HepG2 (cell line): ENCODE measurements around the gene RBM34. TPM values are rescaled to one million over a fixed set of nuclear protein-coding genes. Genes with fewer than 3 reads are reported as not detected.

Source experiments
- AGO1 ChIP-seq: fragments of 200-400 bp; formaldehyde crosslinking; IDR thresholded peaks from 2 replicates; pipeline ENCODE4 v1.6.1; 2017; ENCODE audit warnings: mild to moderate bottlenecking, low read depth, low read length, moderate library complexity; ENCODE audit not compliant: poor library complexity, severe bottlenecking
- BCL6 ChIP-seq: IDR thresholded peaks from 2 replicates; pipeline ENCODE4 v1.6.1; 2016; ENCODE audit warnings: missing genetic modification reagents, missing compliant biosample characterization
- BRCA1 ChIP-seq: sonication (generic); formaldehyde crosslinking; IDR thresholded peaks from 2 replicates; pipeline ENCODE4 v1.4.0; 2020; ENCODE audit warnings: missing genetic modification reagents
- CREBL2 ChIP-seq: sonication (generic); formaldehyde crosslinking; IDR thresholded peaks from 2 replicates; pipeline ENCODE4 v1.8.1; 2023; ENCODE audit warnings: missing genetic modification reagents, mild to moderate bottlenecking, borderline replicate concordance
- GLI4 ChIP-seq: sonication (generic); formaldehyde crosslinking; IDR thresholded peaks from 2 replicates; pipeline ENCODE4 v1.5.1; 2020; ENCODE audit warnings: missing genetic modification reagents, mild to moderate bottlenecking, moderate library complexity, borderline replicate concordance
- PBX2 ChIP-seq: IDR thresholded peaks from 2 replicates; pipeline ENCODE4 v1.6.1; 2016; ENCODE audit warnings: control low read depth
- PRPF4 ChIP-seq: fragments of 200-400 bp; formaldehyde crosslinking; IDR thresholded peaks from 2 replicates; pipeline ENCODE4 v1.6.1; 2016; ENCODE audit warnings: low read length, low read depth; ENCODE audit not compliant: poor library complexity, severe bottlenecking
- SMARCC2 ChIP-seq: fragments of 450-650 bp; IDR thresholded peaks from 2 replicates; pipeline ENCODE4 v1.6.1; 2017; ENCODE audit warnings: antibody characterized with exemption, mild to moderate bottlenecking
- SOX6 ChIP-seq, 2 experiments: fragments of 450-650 bp in 1 of 2; sonication (generic) in 1 of 2; formaldehyde crosslinking in 1 of 2; IDR thresholded peaks; 2 replicates each; pipeline versions ENCODE4 v1.4.0 to v1.6.1; 2017 to 2020; ENCODE audit warnings: antibody characterized with exemption in 1 of 2, mild to moderate bottlenecking in 1 of 2, missing genetic modification reagents in 1 of 2
- SP4 ChIP-seq: sonication (generic); formaldehyde crosslinking; IDR thresholded peaks from 2 replicates; pipeline ENCODE4 v1.8.1; 2023; ENCODE audit warnings: mild to moderate bottlenecking, missing genetic modification reagents
- TBL1XR1 ChIP-seq: fragments of 150-350 bp; IDR thresholded peaks from 2 replicates; pipeline ENCODE4 v1.6.1; 2014; ENCODE audit warnings: borderline replicate concordance, low read length; ENCODE audit not compliant: partially characterized antibody
- TCF7 ChIP-seq: sonication (generic); IDR thresholded peaks from 2 replicates; pipeline ENCODE4 v1.6.1; 2016; ENCODE audit warnings: antibody characterized with exemption, low read depth
- U2AF1 ChIP-seq: fragments of 200-400 bp; formaldehyde crosslinking; optimal IDR thresholded peaks from 2 replicates; pipeline ENCODE3; 2017; ENCODE audit warnings: mild to moderate bottlenecking, low read depth, low read length
- ZBTB7A ChIP-seq: sonication (generic); formaldehyde crosslinking; IDR thresholded peaks from 2 replicates; pipeline ENCODE4 v1.8.0; 2022; ENCODE audit warnings: mild to moderate bottlenecking, missing genetic modification reagents
- ZNF343 ChIP-seq: sonication (generic); formaldehyde crosslinking; IDR thresholded peaks from 2 replicates; pipeline ENCODE4 v1.4.0; 2020; ENCODE audit warnings: mild to moderate bottlenecking, missing genetic modification reagents
- ZNF547 ChIP-seq: sonication (generic); formaldehyde crosslinking; IDR thresholded peaks from 2 replicates; pipeline ENCODE4 v1.5.1; 2020; ENCODE audit warnings: mild to moderate bottlenecking, missing genetic modification reagents
- ZNF558 ChIP-seq: sonication (generic); formaldehyde crosslinking; IDR thresholded peaks from 2 replicates; pipeline ENCODE4 v1.9.0; 2022; ENCODE audit warnings: mild to moderate bottlenecking, missing genetic modification reagents, borderline replicate concordance
- ZNF772 ChIP-seq: sonication (generic); formaldehyde crosslinking; IDR thresholded peaks from 2 replicates; pipeline ENCODE4 v1.5.0; 2020; ENCODE audit warnings: mild to moderate bottlenecking, missing genetic modification reagents
- ZNF782 ChIP-seq: sonication (generic); formaldehyde crosslinking; IDR thresholded peaks from 2 replicates; pipeline ENCODE4 v1.4.0; 2020; ENCODE audit warnings: missing genetic modification reagents, mild to moderate bottlenecking, borderline replicate concordance
- polyA plus RNA-seq, 8 experiments: library from polyadenylated mRNA; depleted of rRNA in 3 of 8; stranded (reverse) in 7 of 8; unstranded in 1 of 8; fragments of >200 nt; fragmentation: Illumina TruSeq in 4 of 8; extraction: Trizol in 4 of 8; gene quantifications; 2 replicates each; pipeline versions ENCODE4 v1.2.1 to v1.2.3, GENCODE V29; 2011 to 2016; ENCODE audit warnings: low read depth in 4 of 8, missing spikeins in 1 of 8, mixed read lengths in 1 of 8; ENCODE audit not compliant: insufficient read depth in 1 of 8
- total RNA-seq, 5 experiments: library from RNA; depleted of rRNA; stranded (reverse); fragments of >200 nt; fragmentation: Illumina TruSeq; extraction: Trizol; gene quantifications; 2 replicates each; pipeline ENCODE4 v1.2.3, GENCODE V29; 2016; ENCODE audit warnings: low read depth in 1 of 5
- TF ChIP-seq, protein P1 (sequence below): IDR thresholded peaks from 2 replicates; pipeline ENCODE4 v1.6.1; 2016; ENCODE audit warnings: low read depth, missing genetic modification reagents, missing compliant biosample characterization
- TF ChIP-seq, protein P2 (sequence below): sonication (generic); formaldehyde crosslinking; IDR thresholded peaks from 2 replicates; pipeline ENCODE4 v1.4.0; 2020; ENCODE audit warnings: missing genetic modification reagents

Gene RBM34
- total and polyA plus RNA-seq, 2 of the 13 experiments (the other 11 are each of a cell fraction or from before 2014, with no cell fraction given) = 34.7 to 73.0 TPM

DNA sequence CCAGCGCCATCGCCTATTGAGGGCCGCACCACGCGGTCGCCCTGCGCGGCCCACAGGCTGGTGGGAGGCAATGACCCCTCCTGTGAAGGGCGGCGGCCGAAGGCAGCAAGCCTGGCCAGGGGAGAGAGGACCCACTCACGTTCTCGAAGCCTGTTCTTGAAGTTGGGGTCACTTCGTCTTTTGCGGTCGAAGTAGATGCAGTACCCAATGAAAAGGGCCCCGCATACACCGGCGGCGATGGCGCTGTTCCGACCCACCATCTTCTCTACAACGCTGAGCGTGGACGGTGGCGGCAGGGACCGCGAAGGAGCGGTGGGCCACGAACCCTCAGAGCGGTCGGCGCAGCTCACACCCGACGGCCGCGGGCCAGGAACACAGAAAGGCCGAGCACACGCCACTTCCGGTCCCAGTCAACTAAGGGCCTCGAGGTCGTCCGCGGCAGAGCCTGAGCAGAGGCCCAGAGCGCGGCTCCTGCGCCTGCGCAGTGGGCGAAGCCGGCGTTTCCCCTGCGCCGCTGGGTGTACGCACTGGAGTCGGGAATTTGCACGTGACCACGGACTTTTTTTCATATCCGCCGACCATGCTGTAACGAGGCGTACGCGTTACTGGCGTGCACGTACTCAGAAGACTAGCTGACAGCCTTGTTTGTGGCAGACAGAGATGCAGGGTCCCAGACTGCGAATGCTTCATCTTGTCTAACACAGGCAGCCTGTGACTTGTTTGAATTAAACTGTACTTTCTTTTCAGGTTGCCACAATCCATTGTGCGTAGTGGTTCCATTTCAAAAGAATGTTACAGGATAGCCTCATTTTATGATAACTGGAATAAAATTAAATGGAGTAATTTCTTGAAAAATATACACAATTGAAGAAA is 32.4 kb downstream of the RBM34 start, which contains the start of gene TOMM20 (continued):
- TF ChIP-seq ZNF782 (CRISPR knock-in tag) = peak; percentile 75; the same call in 1 of the 2 replicates
- TF ChIP-seq U2AF1 = peak; percentile 75
- peak; percentile 62; the same call in 1 of the 2 replicates for TF ChIP-seq ZNF343 (CRISPR knock-in tag)
- TF ChIP-seq, protein P1, sequence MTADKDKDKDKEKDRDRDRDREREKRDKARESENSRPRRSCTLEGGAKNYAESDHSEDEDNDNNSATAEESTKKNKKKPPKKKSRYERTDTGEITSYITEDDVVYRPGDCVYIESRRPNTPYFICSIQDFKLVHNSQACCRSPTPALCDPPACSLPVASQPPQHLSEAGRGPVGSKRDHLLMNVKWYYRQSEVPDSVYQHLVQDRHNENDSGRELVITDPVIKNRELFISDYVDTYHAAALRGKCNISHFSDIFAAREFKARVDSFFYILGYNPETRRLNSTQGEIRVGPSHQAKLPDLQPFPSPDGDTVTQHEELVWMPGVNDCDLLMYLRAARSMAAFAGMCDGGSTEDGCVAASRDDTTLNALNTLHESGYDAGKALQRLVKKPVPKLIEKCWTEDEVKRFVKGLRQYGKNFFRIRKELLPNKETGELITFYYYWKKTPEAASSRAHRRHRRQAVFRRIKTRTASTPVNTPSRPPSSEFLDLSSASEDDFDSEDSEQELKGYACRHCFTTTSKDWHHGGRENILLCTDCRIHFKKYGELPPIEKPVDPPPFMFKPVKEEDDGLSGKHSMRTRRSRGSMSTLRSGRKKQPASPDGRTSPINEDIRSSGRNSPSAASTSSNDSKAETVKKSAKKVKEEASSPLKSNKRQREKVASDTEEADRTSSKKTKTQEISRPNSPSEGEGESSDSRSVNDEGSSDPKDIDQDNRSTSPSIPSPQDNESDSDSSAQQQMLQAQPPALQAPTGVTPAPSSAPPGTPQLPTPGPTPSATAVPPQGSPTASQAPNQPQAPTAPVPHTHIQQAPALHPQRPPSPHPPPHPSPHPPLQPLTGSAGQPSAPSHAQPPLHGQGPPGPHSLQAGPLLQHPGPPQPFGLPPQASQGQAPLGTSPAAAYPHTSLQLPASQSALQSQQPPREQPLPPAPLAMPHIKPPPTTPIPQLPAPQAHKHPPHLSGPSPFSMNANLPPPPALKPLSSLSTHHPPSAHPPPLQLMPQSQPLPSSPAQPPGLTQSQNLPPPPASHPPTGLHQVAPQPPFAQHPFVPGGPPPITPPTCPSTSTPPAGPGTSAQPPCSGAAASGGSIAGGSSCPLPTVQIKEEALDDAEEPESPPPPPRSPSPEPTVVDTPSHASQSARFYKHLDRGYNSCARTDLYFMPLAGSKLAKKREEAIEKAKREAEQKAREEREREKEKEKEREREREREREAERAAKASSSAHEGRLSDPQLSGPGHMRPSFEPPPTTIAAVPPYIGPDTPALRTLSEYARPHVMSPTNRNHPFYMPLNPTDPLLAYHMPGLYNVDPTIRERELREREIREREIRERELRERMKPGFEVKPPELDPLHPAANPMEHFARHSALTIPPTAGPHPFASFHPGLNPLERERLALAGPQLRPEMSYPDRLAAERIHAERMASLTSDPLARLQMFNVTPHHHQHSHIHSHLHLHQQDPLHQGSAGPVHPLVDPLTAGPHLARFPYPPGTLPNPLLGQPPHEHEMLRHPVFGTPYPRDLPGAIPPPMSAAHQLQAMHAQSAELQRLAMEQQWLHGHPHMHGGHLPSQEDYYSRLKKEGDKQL (CRISPR knock-in tag) = no peak
- TF ChIP-seq ZNF547 (CRISPR knock-in tag) = peak; percentile 79
- peak; percentile 85; the same call in 1 of the 2 replicates for TF ChIP-seq ZNF558 (CRISPR knock-in tag)
- peak; percentile 40; the same call in 1 of the 2 replicates for TF ChIP-seq SP4 (CRISPR knock-in tag)
- TF ChIP-seq TCF7 = no peak
- no peak for TF ChIP-seq AGO1
- no peak for TF ChIP-seq PRPF4
- TF ChIP-seq SMARCC2 = no peak
- TF ChIP-seq, protein P2, sequence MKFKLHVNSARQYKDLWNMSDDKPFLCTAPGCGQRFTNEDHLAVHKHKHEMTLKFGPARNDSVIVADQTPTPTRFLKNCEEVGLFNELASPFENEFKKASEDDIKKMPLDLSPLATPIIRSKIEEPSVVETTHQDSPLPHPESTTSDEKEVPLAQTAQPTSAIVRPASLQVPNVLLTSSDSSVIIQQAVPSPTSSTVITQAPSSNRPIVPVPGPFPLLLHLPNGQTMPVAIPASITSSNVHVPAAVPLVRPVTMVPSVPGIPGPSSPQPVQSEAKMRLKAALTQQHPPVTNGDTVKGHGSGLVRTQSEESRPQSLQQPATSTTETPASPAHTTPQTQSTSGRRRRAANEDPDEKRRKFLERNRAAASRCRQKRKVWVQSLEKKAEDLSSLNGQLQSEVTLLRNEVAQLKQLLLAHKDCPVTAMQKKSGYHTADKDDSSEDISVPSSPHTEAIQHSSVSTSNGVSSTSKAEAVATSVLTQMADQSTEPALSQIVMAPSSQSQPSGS (CRISPR knock-in tag) = peak; percentile 80
- TF ChIP-seq GLI4 (CRISPR knock-in tag) = 0 out of 2 replicates have a peak, but pooled peaks have one; percentile 69
- TF ChIP-seq CREBL2 = peak; percentile 69; the same call in 1 of the 2 replicates
- no peak for TF ChIP-seq ZBTB7A (CRISPR knock-in tag)
- TF ChIP-seq BCL6 = peak; percentile 30; the same call in 1 of the 2 replicates
- no peak for TF ChIP-seq SOX6 (IDR thresholded peaks at IDR 0.05)
- peak; percentile 69 for TF ChIP-seq SOX6 (CRISPR knock-in tag; IDR thresholded peaks at IDR 0.05)
- TF ChIP-seq TBL1XR1 = no peak
- TF ChIP-seq ZNF772 = peak; percentile 96
- TF ChIP-seq BRCA1 (CRISPR knock-in tag) = peak; percentile 27; the same call in 1 of the 2 replicates
- no peak for TF ChIP-seq PBX2 (CRISPR knock-in tag)
